SK-N-MC (cell line): ENCODE results near the gene UNC13B.
"Not testable (repeated sequence)": the region's sequence is repeated elsewhere in the genome, so short reads cannot be mapped to it uniquely, and the experiment has no call there.

Experiments
- EZH2 ChIP-seq: fragments of 200-600 bp; sonication (generic); IDR thresholded peaks from one replicate; pipeline ENCODE4 v1.6.1; 2017; ENCODE audit warnings: antibody characterized with exemption
- FOXP2 ChIP-seq: optimal IDR thresholded peaks from 2 replicates; pipeline ENCODE3; 2011; ENCODE audit warnings: mild to moderate bottlenecking, moderate library complexity; ENCODE audit not compliant: insufficient read depth; ENCODE audit errors: extremely low read length, control extremely low read depth
- POLR2AphosphoS5 ChIP-seq: IDR thresholded peaks from 2 replicates; pipeline ENCODE4 v1.6.1; 2012; ENCODE audit warnings: mild to moderate bottlenecking, low read depth, low read length, borderline replicate concordance

DNA sequence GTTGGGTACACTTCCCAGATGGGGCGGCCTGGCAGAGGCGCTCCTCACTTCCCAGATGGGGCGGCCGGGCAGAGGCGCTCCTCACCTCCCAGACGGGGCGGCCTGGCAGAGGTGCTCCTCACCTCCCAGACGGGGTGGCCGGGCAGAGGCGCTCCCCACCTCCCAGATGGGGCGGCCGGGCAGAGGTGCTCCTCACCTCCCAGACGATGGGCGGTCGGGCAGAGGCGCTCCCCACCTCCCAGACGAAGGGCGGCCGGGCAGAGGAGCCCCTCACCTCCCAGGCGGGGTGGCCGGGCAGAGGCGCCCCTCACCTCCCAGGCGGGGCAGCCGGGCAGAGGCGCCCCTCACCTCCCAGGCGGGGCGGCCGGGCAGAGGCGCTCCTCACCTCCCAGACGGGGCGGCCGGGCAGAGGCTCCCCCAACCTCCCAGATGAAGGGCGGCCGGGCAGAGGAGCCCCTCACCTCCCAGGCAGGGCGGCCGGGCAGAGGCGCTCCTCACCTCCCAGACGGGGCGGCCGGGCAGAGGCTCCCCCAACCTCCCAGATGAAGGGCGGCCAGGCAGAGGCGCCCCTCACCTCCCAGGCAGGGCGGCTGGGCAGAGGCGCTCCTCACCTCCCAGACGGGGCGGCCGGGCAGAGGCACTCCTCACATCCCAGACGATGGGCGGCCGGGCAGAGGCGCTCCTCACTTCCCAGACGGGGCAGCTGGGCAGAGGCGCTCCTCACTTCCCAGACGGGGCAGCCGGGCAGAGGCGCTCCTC lies 21.4 kb downstream of the UNC13B start:
- TF ChIP-seq POLR2AphosphoS5, EZH2, FOXP2: not testable (repeated sequence)
